NCI-H2227 treated with DMSO at 0.1 percent for 48 hours (cell line): ENCODE results near the gene ITSN2.
"Not testable (repeated sequence)": the region's sequence is repeated elsewhere in the genome, so short reads cannot be mapped to it uniquely, and the experiment has no call there.

Experiments used
- DNase-seq: peaks from one replicate; lab custom pipeline; 2025; lab: John Stamatoyannopoulos, UW

The ITSN2 gene

GRCh38 chr2:24214880-24215279, 145.5 kb downstream of the ITSN2 start:
- DNase-seq: no peak

- no peak for DNase-seq
Measured at GRCh38 chr2:24211408-24211807, 148.9 kb downstream of the ITSN2 start.

- DNase-seq: no peak
Measured at GRCh38 chr2:24210723-24211122, 149.6 kb downstream of the ITSN2 start.

DNA sequence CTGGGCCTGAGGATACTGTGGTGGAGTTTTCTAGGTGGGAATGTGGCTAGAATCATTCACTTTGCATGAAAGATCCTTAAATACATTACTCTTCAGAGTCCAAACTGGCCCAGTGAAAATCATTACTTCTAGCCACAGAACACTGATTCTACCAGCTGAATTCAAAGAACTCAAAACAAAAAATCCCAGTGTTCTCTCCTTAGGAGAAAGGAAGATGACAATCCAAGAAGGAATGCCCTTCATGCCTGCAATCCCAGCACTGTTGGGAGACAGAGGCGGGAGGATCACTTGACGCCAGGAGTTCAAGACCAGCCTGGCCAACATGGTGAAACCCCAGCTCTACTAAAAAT, 150.3 kb downstream of the ITSN2 start:
- no peak for DNase-seq

DNA sequence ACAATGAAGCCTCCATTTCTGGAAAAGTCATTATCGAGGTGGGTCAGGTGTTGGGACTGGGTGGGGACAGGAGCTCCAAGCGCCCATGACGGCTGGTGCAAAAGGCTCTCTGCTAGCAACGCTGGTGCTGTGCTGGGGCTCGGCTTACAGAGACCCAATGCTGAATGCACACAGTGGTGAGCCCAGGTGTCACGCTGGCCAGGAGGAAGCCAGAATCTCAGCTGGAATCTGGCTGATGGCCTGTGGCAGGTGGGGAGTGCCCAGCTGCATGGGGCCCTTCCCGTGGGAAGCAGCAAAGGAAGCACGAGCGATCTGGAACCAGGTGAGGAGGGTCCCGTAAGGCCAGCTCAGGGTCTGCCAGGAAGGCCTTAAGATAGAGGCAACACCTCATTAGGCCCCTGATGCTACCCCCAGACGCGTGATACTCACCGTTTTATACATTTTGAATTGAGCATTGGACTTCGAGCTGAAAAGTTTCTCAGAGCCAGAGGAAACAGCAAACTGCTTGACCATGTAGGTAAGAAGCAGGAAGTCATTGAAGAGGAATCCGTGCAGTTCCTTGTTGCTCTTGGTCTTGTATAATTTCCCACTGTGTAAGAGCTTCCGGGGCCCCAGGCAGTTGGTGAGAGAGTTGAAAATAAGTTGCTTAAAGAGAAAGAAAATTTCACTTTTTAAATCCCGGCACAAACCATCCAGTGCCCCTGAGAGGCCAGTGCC, 150.8 kb downstream of the ITSN2 start:
- no peak for DNase-seq

- DNase-seq: no peak
Measured at GRCh38 chr2:24208490-24208889, 151.8 kb downstream of the ITSN2 start.

DNA sequence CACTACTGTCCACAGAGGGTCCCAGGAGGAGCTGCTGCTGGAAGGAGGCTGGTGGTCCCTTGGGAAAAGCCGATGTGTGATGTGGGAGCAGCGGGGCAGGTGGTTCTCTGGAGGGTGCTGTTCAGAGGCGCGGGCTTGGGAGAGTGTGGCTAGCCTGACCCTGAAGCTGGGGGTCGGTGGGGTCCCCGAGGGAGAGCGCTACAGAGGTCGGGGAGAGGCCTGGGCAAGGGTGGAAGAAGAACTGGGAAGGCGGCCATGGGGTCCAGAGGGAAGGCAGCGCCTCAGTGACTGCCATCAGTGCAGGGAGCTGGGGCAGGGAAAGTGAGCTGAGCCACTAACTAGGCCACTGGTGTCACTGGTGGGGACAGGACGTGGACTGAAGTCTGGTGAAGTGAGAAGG, 153.0 kb downstream of the ITSN2 start:
- DNase-seq: no peak

DNA sequence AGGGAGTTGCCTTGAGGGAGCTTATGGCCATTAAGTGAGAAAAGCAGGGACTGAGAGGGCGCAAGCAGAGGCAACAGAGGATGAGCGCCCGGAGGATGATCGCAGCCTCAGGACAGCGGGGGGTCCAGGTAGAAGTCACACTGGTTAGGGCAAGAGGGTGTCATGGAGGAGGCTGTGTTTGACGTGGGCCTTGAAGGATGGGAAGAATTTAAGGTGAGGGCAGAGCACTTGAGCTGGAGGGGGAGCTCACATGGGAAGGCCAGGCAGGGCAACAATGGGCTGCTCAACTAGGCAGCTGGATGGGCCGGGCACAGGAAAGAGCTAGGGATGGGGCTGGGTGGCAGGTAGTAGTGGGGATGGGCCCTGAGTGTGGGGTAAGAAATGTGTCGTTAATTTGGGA, 153.6 kb downstream of the ITSN2 start:
- DNase-seq: no peak

GRCh38 chr2:24206242-24206641, 154.1 kb downstream of the ITSN2 start:
- no peak for DNase-seq

DNA sequence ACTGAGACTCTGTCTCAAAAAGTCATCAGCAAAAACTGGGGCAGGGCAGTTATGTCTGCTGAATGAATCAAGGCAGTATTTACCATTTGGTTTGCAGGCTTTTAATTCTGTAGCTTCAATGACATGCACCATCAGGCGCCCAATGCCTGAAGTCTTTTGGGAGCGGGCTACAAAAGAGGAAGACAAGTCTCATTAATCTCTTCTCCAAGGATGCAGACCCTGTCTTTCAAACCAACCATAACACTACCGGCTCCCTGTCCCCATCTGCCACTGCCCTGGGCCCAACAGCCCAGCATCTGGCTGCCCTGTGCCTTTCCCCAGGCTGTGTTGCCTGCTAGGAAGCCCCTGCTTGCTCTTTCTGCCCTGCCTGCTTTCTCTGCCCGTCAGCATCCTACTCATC, 155.2 kb downstream of the ITSN2 start:
- no peak for DNase-seq

DNA sequence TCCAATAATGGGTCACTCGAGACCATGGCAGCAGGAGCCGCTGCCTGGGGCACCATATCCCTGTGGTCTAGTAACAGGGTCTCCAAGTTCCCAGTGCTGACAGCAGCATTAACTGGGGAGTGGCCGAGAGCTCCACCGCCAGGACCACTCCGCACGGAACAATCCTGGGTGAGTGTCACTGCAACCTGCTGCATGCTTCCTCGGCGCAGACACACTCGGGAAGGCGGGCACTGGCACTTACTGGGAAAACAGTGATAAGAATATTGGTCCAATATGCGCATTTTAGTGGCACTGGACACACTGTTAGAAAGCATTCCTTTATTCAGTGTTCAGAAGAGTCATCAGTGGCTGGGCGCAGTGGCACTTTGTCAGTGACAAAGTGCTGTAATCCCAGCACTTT, 155.8 kb downstream of the ITSN2 start:
- DNase-seq: no peak

DNA sequence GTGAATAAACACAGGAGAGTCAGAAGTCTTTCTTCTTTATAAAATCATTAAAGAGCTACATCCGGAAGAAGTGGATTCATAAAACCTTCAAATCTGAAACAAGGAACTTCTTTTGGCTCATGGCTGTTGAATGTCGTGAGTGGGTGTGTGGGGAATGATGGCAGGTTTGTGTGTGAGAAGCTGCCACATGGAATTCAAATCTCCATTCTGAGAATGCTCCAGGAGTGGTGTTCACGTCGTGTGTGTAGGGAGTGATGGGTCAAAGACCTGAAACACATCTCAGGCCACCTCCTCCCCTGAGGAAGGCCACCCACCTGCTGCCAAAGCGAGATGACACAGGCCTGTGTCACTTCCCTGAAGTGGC, 156.6 kb downstream of the ITSN2 start:
- DNase-seq: no peak

GRCh38 chr2:24203029-24203786, 157.1 kb downstream of the ITSN2 start:
- no peak for DNase-seq

GRCh38 chr2:24200799-24201198, 159.5 kb downstream of the ITSN2 start:
- no peak for DNase-seq

GRCh38 chr2:24199968-24200590, 160.3 kb downstream of the ITSN2 start:
- DNase-seq: no peak

DNA sequence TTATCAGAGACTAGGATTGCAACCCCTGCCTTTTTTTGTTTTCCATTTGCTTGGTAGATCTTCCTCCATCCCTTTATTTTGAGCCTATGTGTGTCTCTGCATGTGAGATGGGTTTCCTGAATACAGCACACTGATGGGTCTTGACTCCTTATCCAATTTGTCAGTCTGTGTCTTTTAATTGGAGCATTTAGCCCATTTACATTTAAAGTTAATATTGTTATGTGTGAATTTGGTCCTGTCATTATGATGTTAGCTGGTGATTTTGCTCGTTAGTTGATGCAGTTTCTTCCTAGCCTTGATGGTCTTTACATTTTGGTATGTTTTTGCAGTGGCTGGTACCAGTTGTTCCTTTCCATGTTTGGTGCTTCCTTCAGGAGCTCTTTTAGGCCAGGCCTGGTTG, 163.1 kb downstream of the ITSN2 start:
- DNase-seq: not testable (repeated sequence)

DNA sequence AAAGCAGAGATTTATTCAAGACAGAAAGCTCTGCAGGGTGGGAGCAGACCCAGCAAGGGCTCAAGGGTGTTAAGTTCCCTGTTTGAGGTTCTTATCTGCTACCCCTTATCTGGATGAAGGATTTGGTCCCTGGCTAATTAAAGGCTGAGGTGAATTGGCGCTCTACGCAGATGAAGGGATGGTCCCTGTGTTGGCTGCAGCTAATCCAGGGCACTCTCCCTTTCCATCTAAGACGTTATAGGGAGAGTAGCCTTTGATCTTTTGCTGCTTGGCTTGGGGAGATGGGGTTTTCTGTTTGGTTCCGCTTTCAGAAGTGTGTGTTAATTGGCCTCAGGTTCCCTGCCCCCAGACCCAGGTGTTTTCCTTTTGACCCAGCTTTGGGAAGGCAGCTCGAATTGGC, 168.5 kb downstream of the ITSN2 start:
- DNase-seq: no peak

GRCh38 chr2:24191156-24191555, 169.2 kb downstream of the ITSN2 start:
- DNase-seq: no peak

DNA sequence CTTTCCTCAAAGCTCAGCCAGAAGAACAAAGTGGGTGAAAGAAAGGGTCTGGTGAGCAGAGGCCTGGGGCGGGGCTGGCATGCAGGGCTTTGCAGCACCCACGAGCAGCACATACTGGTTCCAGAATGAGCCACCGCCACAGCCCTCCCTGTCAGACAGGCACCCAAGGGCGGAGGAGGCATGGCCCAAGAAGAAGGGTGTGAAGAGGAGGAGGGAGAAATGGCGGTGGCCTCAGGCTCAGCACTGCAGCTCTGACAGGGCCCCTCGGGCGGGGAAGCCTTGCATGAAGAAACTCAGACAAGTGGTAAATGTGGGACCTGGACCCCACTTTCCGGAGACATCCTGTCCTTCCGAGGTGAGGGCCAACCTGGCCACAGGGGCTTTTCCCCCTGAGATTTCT, 169.8 kb downstream of the ITSN2 start:
- no peak for DNase-seq

DNA sequence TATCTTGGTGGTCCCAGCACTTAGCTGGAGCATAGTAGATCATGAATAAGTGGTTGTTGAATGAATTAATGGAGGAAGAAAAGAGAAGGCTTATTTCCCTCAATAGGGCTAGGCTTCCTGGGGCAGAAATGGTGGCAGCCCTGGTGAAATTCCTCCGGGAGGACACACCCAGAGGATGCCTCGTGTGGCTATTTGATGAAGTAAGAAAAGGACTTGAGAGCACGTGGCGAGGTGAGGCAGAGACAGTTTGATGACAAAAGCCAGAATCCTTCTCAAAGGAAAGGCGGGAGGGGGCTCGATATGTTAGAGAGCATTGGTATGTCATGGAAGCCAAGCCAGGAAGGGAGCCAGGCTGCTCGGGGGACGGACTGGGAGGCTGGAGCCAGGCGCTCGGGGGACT, 170.8 kb downstream of the ITSN2 start:
- DNase-seq: no peak

GRCh38 chr2:24183366-24184069, 176.8 kb downstream of the ITSN2 start:
- no peak for DNase-seq

DNA sequence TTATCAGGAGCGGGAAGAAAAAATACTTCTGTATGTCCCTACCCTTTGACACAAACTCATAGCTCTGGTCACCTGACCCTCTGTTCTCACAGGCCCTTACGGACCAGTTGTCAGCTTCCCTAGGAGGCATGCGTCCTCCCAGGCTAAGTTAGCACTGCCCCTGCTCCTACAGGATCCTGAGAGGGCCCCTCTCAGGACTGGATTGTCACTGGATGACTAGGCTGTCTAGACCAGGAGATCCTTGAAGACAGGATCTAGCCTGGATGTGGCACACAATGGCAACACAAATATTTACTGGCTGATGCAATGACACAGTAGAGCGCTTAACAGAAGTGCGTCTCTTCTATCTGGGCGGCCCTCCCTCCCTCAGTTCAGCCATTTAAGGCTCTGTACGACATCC, 177.8 kb downstream of the ITSN2 start:
- DNase-seq: no peak

DNA sequence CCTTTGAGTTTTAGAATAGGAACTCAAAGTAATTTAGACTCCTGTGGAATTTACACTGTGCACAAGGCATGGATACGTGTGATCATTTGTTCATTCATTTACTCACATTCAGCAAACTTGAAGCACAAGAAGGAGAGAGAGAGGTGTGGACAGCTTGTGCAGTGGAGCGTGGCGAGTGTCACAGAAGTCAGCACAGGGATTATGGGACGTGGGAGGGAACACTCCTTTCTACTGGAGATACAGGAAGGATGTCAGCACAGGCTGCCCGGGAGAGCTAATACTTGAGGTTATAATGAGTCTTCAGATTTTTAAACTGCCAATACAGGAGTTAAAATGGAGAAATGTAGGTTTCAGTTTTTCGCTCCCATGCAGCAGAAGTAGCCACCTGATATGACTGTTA, 178.5 kb downstream of the ITSN2 start:
- DNase-seq: no peak
